Measurements from ENCODE around the gene MAST4.

Gene MAST4

GRCh38 chr5:67029481-67029880, 433.3 kb downstream of the MAST4 start:
- no peak overlapping the region for H3K4me3 ChIP-seq (ENCODE audit: low read length)
- TF ChIP-seq ZNF274 (IDR thresholded peaks at IDR 0.05; ENCODE audit: low read depth, low read length), result no peak

GRCh38 chr5:67030289-67031056, 434.3 kb downstream of the MAST4 start:
- H3K4me3 ChIP-seq (ENCODE audit: low read length), result no peak overlapping the region
- TF ChIP-seq ZNF274 (IDR thresholded peaks at IDR 0.05; ENCODE audit: low read depth, low read length), result no peak

GRCh38 chr5:67031057-67031443, 434.9 kb downstream of the MAST4 start:
- no peak for TF ChIP-seq ZNF274 (IDR thresholded peaks at IDR 0.05; ENCODE audit: low read depth, low read length)
- no peak overlapping the region for H3K4me3 ChIP-seq (ENCODE audit: low read length)

- no peak for TF ChIP-seq ZNF274 (IDR thresholded peaks at IDR 0.05; ENCODE audit: low read depth, low read length)
- H3K4me3 ChIP-seq (ENCODE audit: low read length), result no peak overlapping the region
Observed at GRCh38 chr5:67031692-67032091, 435.5 kb downstream of the MAST4 start.

GRCh38 chr5:67032921-67033664, 436.9 kb downstream of the MAST4 start:
- no peak overlapping the region for H3K4me3 ChIP-seq (ENCODE audit: low read length)
- no peak for TF ChIP-seq ZNF274 (IDR thresholded peaks at IDR 0.05; ENCODE audit: low read depth, low read length)

- TF ChIP-seq ZNF274 (IDR thresholded peaks at IDR 0.05; ENCODE audit: low read depth, low read length), result no peak
Observed at GRCh38 chr5:67033880-67034651, 437.9 kb downstream of the MAST4 start.

GRCh38 chr5:67035098-67035740, 439.0 kb downstream of the MAST4 start:
- no peak for TF ChIP-seq ZNF274 (IDR thresholded peaks at IDR 0.05; ENCODE audit: low read depth, low read length)

More at GRCh38 chr5:67033880-67034651, 437.9 kb downstream of the MAST4 start:
- H3K4me3 ChIP-seq (ENCODE audit: low read length), result no peak overlapping the region

GRCh38 chr5:67037171-67037570, 441.0 kb downstream of the MAST4 start:
- H3K4me3 ChIP-seq (ENCODE audit: low read length), result no peak overlapping the region
- TF ChIP-seq ZNF274 (IDR thresholded peaks at IDR 0.05; ENCODE audit: low read depth, low read length), result no peak

More at GRCh38 chr5:67035098-67035740, 439.0 kb downstream of the MAST4 start:
- no peak overlapping the region for H3K4me3 ChIP-seq (ENCODE audit: low read length)

GRCh38 chr5:67038817-67039603, 442.8 kb downstream of the MAST4 start:
- TF ChIP-seq ZNF274 (IDR thresholded peaks at IDR 0.05; ENCODE audit: low read depth, low read length), result no peak
- H3K4me3 ChIP-seq (ENCODE audit: low read length), result no peak overlapping the region

GRCh38 chr5:67042176-67043003, 446.2 kb downstream of the MAST4 start:
- no peak for TF ChIP-seq ZNF274 (IDR thresholded peaks at IDR 0.05; ENCODE audit: low read depth, low read length)
- no peak overlapping the region for H3K4me3 ChIP-seq (ENCODE audit: low read length)

- no peak overlapping the region for H3K4me3 ChIP-seq (ENCODE audit: low read length)
- TF ChIP-seq ZNF274 (IDR thresholded peaks at IDR 0.05; ENCODE audit: low read depth, low read length), result no peak
Observed at GRCh38 chr5:67043796-67044511, 447.8 kb downstream of the MAST4 start.
